ENCODE data around the gene KCP.

The KCP gene

GRCh38 chr7:128874140-128875031, 36.1 kb downstream of the KCP start:
- TF ChIP-seq CTCF (IDR thresholded peaks at IDR 0.05; ENCODE audit: low read depth, low read length): no peak
- DNase-seq (ENCODE audit: extremely low read depth, low read depth): no peak

- no peak for DNase-seq (ENCODE audit: extremely low read depth, low read depth)
- TF ChIP-seq CTCF (IDR thresholded peaks at IDR 0.05; ENCODE audit: low read depth, low read length): no peak
Observed at GRCh38 chr7:128873234-128873633, 37.3 kb downstream of the KCP start.

GRCh38 chr7:128872394-128872824, 38.1 kb downstream of the KCP start:
- no peak for TF ChIP-seq CTCF (IDR thresholded peaks at IDR 0.05; ENCODE audit: low read depth, low read length)
- no peak for DNase-seq (ENCODE audit: extremely low read depth, low read depth)

GRCh38 chr7:128871050-128871449, 39.5 kb downstream of the KCP start:
- DNase-seq (ENCODE audit: extremely low read depth, low read depth): no peak
- no peak for TF ChIP-seq CTCF (IDR thresholded peaks at IDR 0.05; ENCODE audit: low read depth, low read length)

DNA sequence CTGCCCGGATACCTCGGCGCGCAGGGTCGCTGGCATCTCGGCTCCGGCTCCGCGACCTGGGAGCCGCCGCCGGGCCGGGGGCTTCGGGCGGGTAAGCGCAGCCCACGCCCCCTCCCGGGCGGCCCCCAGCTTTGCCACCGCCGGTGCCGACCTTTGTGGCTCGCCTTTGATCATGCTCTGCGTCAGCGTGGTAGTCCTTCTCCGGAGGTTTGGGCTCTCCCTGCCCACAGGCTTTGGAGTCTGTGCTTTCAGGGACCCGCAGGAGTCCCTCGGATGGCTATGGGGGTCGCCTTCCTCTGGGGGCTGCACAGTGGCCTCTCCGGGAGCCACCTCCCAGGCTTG, 40.6 kb downstream of the KCP start:
- no peak for TF ChIP-seq CTCF (IDR thresholded peaks at IDR 0.05; ENCODE audit: low read depth, low read length)
- DNase-seq (ENCODE audit: extremely low read depth, low read depth): no peak

DNA sequence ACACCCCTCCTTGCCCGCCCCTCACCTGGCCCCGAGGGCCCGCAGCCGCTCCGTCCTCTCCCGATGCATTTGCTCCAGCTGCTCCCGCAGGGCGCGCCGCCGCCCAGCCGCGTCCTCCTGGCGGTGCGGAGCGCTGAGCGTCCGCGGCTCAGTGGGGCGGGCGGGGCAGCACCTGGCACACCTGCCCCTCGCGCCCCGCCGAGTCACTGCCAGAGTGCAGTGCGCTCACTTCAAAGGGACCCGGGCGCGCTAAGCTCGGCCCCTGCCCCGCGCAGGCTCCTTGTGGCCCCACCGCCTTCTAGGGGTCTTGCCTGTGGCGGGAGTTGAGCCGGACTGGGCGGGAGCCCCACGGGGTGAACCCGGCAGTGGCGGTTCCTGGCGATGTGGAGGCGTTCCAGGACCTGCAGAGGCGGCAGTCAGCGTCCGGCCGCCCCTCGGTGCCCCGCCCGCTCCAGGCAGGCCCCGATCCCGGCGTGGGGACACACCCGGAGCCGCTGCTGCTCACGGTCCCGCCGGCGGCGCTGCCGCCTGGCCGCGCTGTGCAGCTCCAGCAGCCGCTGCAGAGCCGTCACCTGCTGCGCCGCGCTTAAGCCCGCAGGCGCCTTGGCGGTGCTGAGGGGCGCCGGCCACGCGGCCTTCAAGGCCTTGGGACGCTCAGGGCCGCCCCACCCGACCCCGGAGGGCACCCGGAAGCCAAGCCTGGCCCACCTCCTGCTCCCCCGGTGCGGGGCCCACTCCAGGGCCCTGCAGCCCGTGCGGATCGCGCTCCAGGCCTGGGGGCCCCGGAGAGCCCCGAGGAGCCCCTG, 41.2 kb downstream of the KCP start:
- no peak for DNase-seq (ENCODE audit: extremely low read depth, low read depth)

More for the DNA sequence above, 41.2 kb downstream of the KCP start:
- TF ChIP-seq CTCF (IDR thresholded peaks at IDR 0.05; ENCODE audit: low read depth, low read length): no peak; the same call in 1 of the 2 replicates
